Colonic mucosa (tissue), 4 donors: Measurements from ENCODE around the gene GTSE1. TPM values are rescaled to one million over a fixed set of nuclear protein-coding genes. Genes with fewer than 3 reads are reported as not detected.

Source experiments
- DNase-seq: peaks from one replicate; pipeline ENCODE4 v3.0.0-alpha.2; 2020
- H3K27ac ChIP-seq: fragments of 200-600 bp; one replicate; pipeline ENCODE4 v1.8.0; 2021
- H3K27me3 ChIP-seq: fragments of 200-600 bp; one replicate; pipeline ENCODE4 v1.8.0; 2021
- H3K36me3 ChIP-seq: fragments of 200-600 bp; one replicate; pipeline ENCODE4 v1.8.0; 2021
- H3K4me1 ChIP-seq: fragments of 200-600 bp; one replicate; pipeline ENCODE4 v1.8.0; 2021; ENCODE audit warnings: mild to moderate bottlenecking
- H3K4me3 ChIP-seq: fragments of 200-600 bp; one replicate; pipeline ENCODE4 v1.8.0; 2021
- H3K9ac ChIP-seq, 2 donors: one replicate each; pipeline ENCODE4 v1.7.0; 2013; ENCODE audit warnings: control low read depth in 2 of 2, low read depth in 2 of 2, low read length in 2 of 2
- H3K9me3 ChIP-seq: fragments of 200-600 bp; one replicate; pipeline ENCODE4 v1.8.0; 2021
- CTCF ChIP-seq: fragments of 200-600 bp; IDR thresholded peaks from one replicate; pipeline ENCODE4 v1.8.0; 2022; ENCODE audit warnings: antibody characterized with exemption, mild to moderate bottlenecking
- intact Hi-C: fragments of 100-400 bp; cut with DNase I; formaldehyde crosslinking; loops from one replicate; pipeline ENCODE4 v1.14.1; 2022
- total RNA-seq, 2 donors: library from RNA; stranded (reverse); fragmentation: NEBNext Ultra II Directional in 1 of 2; extraction: Animal tissue kit (Norgen Biotek cat#: 25700) in 1 of 2; gene quantifications; one replicate each; pipeline ENCODE4 v1.2.1, GENCODE V29; 2021
- donor health status: healthy.
- donor health status: DM: no; HTN: no; CAD: no.
- donor health status: DM: no; HTN: no; CAD: no.

Gene GTSE1
- total RNA-seq, 2 donors from 2014 or later = 7.8 to 38.8 TPM

- Histone ChIP-seq H3K9me3 (no peaks in the 10 kb centered on the region), H3K36me3 (no peaks in the 10 kb centered on the region), H3K27ac (no peak overlapping the region), H3K4me3 (no peak overlapping the region), H3K27me3 (no peaks in the 10 kb centered on the region), H3K9ac (no peak overlapping the region), H3K4me1 (no peaks in the 10 kb centered on the region)
- DNase-seq = no peak
- intact Hi-C loops = loop anchor here (10.0 kb wide), 1 partner anchor 81 kb away; no protein-coding TSS in a partner anchor
- no peak for TF ChIP-seq CTCF
Observed at GRCh38 chr22:46363611-46364321, 67.1 kb downstream of the GTSE1 start.

- Histone ChIP-seq H3K4me1 (no peaks in the 10 kb centered on the region), H3K9me3 (no peaks in the 10 kb centered on the region), H3K9ac (no peak overlapping the region), H3K27me3 (no peaks in the 10 kb centered on the region), H3K36me3 (no peaks in the 10 kb centered on the region), H3K4me3 (no peak overlapping the region), H3K27ac (no peak overlapping the region)
- DNase-seq = no peak
- intact Hi-C loops = loop anchor here (10.0 kb wide), 1 partner anchor 80 kb away; no protein-coding TSS in a partner anchor
- TF ChIP-seq CTCF = no peak
Observed at GRCh38 chr22:46364341-46365165, 67.9 kb downstream of the GTSE1 start.

DNA sequence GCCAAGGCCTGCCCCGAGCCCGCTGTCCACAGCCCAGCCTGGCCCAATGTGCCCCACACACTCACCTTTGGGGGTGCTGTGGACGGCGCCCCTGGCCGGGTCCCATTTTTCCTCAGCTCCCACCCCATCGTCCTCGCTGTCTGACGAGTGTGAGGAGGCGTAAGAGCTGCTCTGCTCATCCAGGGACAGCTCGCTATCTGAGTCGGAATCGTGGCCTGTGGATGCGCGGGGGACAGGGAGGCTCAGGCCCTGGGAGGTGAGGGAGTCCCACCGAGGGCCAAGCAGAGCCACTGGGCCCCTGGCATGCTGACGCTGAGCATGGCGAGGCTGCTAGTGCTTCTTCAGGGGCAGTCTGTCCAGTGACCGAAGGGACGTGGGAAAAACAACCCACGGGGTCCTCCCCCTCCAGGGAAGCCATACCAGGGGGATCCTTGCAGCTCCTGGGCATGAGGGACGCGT is 68.5 kb downstream of the GTSE1 start:
- no peaks in the 10 kb centered on the region for H3K36me3 ChIP-seq

DNA sequence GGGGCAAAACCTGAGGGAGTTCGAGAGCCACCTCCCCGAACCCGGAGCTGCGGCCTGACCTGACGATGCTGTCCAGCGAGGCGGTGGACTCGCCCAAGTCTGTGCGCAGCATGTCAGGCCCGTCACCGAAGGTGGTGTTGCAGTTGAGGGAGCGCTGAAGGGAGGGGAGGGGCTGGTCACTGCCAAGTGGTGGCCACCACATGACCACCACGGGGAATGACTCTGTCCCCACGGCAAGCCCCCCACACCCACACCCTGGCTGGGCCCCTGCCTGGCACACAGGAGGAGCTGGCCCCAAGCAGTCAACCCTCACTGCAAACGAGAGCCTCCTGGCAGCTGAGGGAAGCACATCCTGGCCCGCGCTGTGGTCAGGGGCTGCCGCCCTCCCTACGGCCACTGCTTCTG is 69.7 kb downstream of the GTSE1 start:
- Histone ChIP-seq H3K4me3 (no peak overlapping the region), H3K4me1 (peaks cover 3% of the 10 kb centered on the region), H3K9me3 (no peaks in the 10 kb centered on the region), H3K9ac (no peak overlapping the region), H3K36me3 (no peaks in the 10 kb centered on the region), H3K27me3 (no peaks in the 10 kb centered on the region), H3K27ac (no peak overlapping the region)
- TF ChIP-seq CTCF = no peak
- intact Hi-C loops = loop anchor here (10.0 kb wide), 1 partner anchor 78 kb away; no protein-coding TSS in a partner anchor
- no peak for DNase-seq

More for the DNA sequence above, 68.5 kb downstream of the GTSE1 start:
- no peaks in the 10 kb centered on the region for H3K27me3 ChIP-seq
- H3K27ac ChIP-seq = no peak overlapping the region
- no peak overlapping the region for H3K9ac ChIP-seq
- intact Hi-C loops = loop anchor here (10.0 kb wide), 1 partner anchor 80 kb away; no protein-coding TSS in a partner anchor
- no peak for TF ChIP-seq CTCF
- H3K4me1 ChIP-seq = no peaks in the 10 kb centered on the region
- H3K9me3 ChIP-seq = no peaks in the 10 kb centered on the region
- H3K4me3 ChIP-seq = no peak overlapping the region
- no peak for DNase-seq

GRCh38 chr22:46366801-46367706 is 70.4 kb downstream of the GTSE1 start:
- no peak for DNase-seq
- no peaks in the 10 kb centered on the region for H3K27me3 ChIP-seq
- intact Hi-C loops = loop anchor here (1.0 to 10.0 kb wide), 2 partner anchors 78 to 175 kb away; no protein-coding TSS in a partner anchor
- TF ChIP-seq CTCF = no peak
- no peak overlapping the region for H3K4me3 ChIP-seq
- peaks cover 3% of the 10 kb centered on the region for H3K4me1 ChIP-seq
- no peak overlapping the region for H3K9ac ChIP-seq
- H3K36me3 ChIP-seq = no peaks in the 10 kb centered on the region
- no peak overlapping the region for H3K27ac ChIP-seq
- no peaks in the 10 kb centered on the region for H3K9me3 ChIP-seq
